Thyroid gland (tissue), 4 donors: Measurements from ENCODE around the gene DNAH10.

Experiments used
- POLR2A ChIP-seq, 2 donors: fragments of 450-650 bp; IDR thresholded peaks; one replicate each; pipeline ENCODE4 v1.6.1; 2017; ENCODE audit warnings: antibody characterized with exemption in 2 of 2, mild to moderate bottlenecking in 2 of 2, moderate library complexity in 1 of 2
- TF ChIP-seq, protein P1 (sequence below), 6 experiments: fragments of 200-600 bp in 3 of 6; fragments of 450-650 bp in 3 of 6; sonication (generic) in 3 of 6; IDR thresholded peaks; one replicate each; pipeline ENCODE4 v1.5.1; 2016 to 2019; ENCODE audit warnings: antibody characterized with exemption in 6 of 6, mild to moderate bottlenecking in 2 of 6, inconsistent platforms in 1 of 6, moderate library complexity in 1 of 6

- TF ChIP-seq, protein P1, sequence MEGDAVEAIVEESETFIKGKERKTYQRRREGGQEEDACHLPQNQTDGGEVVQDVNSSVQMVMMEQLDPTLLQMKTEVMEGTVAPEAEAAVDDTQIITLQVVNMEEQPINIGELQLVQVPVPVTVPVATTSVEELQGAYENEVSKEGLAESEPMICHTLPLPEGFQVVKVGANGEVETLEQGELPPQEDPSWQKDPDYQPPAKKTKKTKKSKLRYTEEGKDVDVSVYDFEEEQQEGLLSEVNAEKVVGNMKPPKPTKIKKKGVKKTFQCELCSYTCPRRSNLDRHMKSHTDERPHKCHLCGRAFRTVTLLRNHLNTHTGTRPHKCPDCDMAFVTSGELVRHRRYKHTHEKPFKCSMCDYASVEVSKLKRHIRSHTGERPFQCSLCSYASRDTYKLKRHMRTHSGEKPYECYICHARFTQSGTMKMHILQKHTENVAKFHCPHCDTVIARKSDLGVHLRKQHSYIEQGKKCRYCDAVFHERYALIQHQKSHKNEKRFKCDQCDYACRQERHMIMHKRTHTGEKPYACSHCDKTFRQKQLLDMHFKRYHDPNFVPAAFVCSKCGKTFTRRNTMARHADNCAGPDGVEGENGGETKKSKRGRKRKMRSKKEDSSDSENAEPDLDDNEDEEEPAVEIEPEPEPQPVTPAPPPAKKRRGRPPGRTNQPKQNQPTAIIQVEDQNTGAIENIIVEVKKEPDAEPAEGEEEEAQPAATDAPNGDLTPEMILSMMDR (IDR thresholded peaks at IDR 0.05) = no peak
- TF ChIP-seq POLR2A (IDR thresholded peaks at IDR 0.05) = no peak
Measured at GRCh38 chr12:123879101-123879500, 117.0 kb downstream of the DNAH10 start.
